PC-3 (cell line): Measurements from ENCODE around the gene SPDYE6. TPM values are rescaled to one million over a fixed set of nuclear protein-coding genes. Genes with fewer than 3 reads are reported as not detected.
"Not testable (repeated sequence)": the region's sequence is repeated elsewhere in the genome, so short reads cannot be mapped to it uniquely, and the experiment has no call there.

Experiments used
- ATAC-seq: fragments of 200-7000 bp; cut with Tn5 transposase; 2 replicates; pipeline ENCODE4 v1.9.1; 2020; ENCODE audit warnings: mild to moderate bottlenecking, moderate library complexity
- BruUV-seq: library from RNA; stranded (reverse); fragments of 400-500 nt; replicated peaks from 2 replicates; lab custom pipeline; 2021; lab: Mats Ljungman, UMichigan
- CTCF ChIA-PET: fragments of 300-600 bp; sonication (Branson Sonifier 250); formaldehyde crosslinking; loops from one replicate; lab custom pipeline; 2022; ENCODE audit warnings: antibody characterized with exemption; lab: Charles Lee
- POLR2A ChIA-PET: fragments of 300-600 bp; sonication (Branson Sonifier 250); formaldehyde crosslinking; loops from one replicate; lab custom pipeline; 2022; ENCODE audit warnings: antibody characterized with exemption; ENCODE audit not compliant: unreplicated experiment; lab: Charles Lee
- DNase-seq: peaks from one replicate; pipeline ENCODE4 v3.0.0-alpha.2; 2015
- H2AFZ ChIP-seq: fragments of 300-600 bp; sonication (generic); 2 replicates; pipeline ENCODE4 v1.6.0; 2016; ENCODE audit warnings: antibody characterized with exemption, low read length
- H3F3A ChIP-seq: fragments of 300-600 bp; sonication (generic); one replicate; pipeline ENCODE4 v1.6.0; 2017; ENCODE audit warnings: antibody characterized with exemption, low read length, control low read depth, mild to moderate bottlenecking; ENCODE audit not compliant: unreplicated experiment
- H3K27ac ChIP-seq: fragments of 300-600 bp; sonication (generic); 2 replicates; pipeline ENCODE4 v1.5.1; 2016; ENCODE audit warnings: mild to moderate bottlenecking, low read length
- H3K27me3 ChIP-seq: fragments of 300-600 bp; sonication (generic); 2 replicates; pipeline ENCODE4 v1.6.1; 2016; ENCODE audit warnings: low read length, mixed read lengths
- H3K36me3 ChIP-seq: fragments of 300-600 bp; sonication (generic); 2 replicates; pipeline ENCODE4 v1.6.1; 2016; ENCODE audit warnings: low read depth, mixed run types, low read length, mixed read lengths
- H3K4me1 ChIP-seq: fragments of 300-600 bp; sonication (generic); 2 replicates; pipeline ENCODE4 v1.5.1; 2016; ENCODE audit warnings: low read length; ENCODE audit not compliant: insufficient read depth
- H3K4me2 ChIP-seq: fragments of 300-600 bp; sonication (generic); 2 replicates; pipeline ENCODE4 v1.6.0; 2016; ENCODE audit warnings: low read length
- H3K4me3 ChIP-seq: fragments of 300-600 bp; sonication (generic); 2 replicates; pipeline ENCODE4 v1.5.1; 2016; ENCODE audit warnings: mild to moderate bottlenecking, low read length, mixed read lengths
- H3K79me2 ChIP-seq: fragments of 300-600 bp; sonication (generic); 2 replicates; pipeline ENCODE4 v1.6.1; 2017; ENCODE audit warnings: low read length, mixed read lengths
- H3K9ac ChIP-seq: fragments of 300-600 bp; sonication (generic); 2 replicates; pipeline ENCODE4 v1.6.0; 2016; ENCODE audit warnings: mild to moderate bottlenecking, low read length
- H3K9me2 ChIP-seq: fragments of 300-600 bp; sonication (generic); replicated peaks from 2 replicates; pipeline ENCODE4 v1.6.1; 2016; ENCODE audit warnings: mixed run types, low read length, mixed read lengths
- H3K9me3 ChIP-seq: fragments of 300-600 bp; sonication (generic); 2 replicates; pipeline ENCODE4 v1.6.1; 2016; ENCODE audit warnings: low read length, mixed read lengths
- H4K20me1 ChIP-seq: fragments of 300-600 bp; sonication (generic); 2 replicates; pipeline ENCODE4 v1.6.1; 2016; ENCODE audit warnings: low read length, mixed read lengths
- EZH2 ChIP-seq: fragments of 300-600 bp; sonication (generic); IDR thresholded peaks from one replicate; pipeline ENCODE4 v1.6.1; 2017; ENCODE audit warnings: antibody characterized with exemption, mild to moderate bottlenecking, low read length; ENCODE audit not compliant: unreplicated experiment
- EZH2phosphoT487 ChIP-seq: fragments of 300-600 bp; sonication (generic); IDR thresholded peaks from 2 replicates; pipeline ENCODE4 v1.6.1; 2018; ENCODE audit warnings: mild to moderate bottlenecking, antibody characterized with exemption, low read length, borderline replicate concordance
- intact Hi-C: fragments of 100-400 bp; cut with micrococcal nuclease; formaldehyde crosslinking; loops from 2 replicates; pipeline ENCODE4 v1.9.0; 2023
- total RNA-seq: library from RNA; depleted of rRNA; stranded (reverse); fragments of >200 nt; gene quantifications from 2 replicates; pipeline ENCODE4 v1.2.3, GENCODE V29; 2014
- TF ChIP-seq, protein P1 (sequence below): fragments of 300-600 bp; sonication (generic); conservative IDR thresholded peaks from 2 replicates; pipeline ENCODE4 v1.5.1; 2017; ENCODE audit warnings: antibody characterized with exemption, low read depth, mild to moderate bottlenecking, low read length

The SPDYE6 gene
- total RNA-seq, 1 experiment from 2014 or later, result not detected

DNA sequence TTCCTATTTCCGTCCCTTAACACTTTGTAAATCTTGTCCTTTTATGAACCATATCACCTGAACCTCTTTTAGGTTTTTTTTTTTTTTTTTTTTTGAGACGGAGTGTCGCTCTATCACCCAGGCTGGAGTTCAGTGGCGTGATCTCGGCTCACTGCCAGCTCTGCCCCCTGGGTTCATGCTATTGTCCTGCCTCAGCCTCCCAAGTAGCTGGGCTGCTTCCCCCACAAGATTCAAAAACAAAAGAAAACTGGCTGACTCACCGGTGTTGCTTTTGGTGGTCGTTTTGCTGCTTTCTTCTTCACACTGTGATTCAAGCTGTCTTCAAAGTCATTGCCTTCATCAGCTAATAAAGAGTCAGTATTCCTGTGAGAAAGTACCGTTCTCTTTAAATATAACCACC lies 24.6 kb upstream of the SPDYE6 start:
- H4K20me1 ChIP-seq, H2AFZ ChIP-seq, BruUV-seq, H3K4me1 ChIP-seq, ATAC-seq, H3K27me3 ChIP-seq, intact Hi-C loops, H3K27ac ChIP-seq, H3K9ac ChIP-seq, H3K4me3 ChIP-seq, H3K79me2 ChIP-seq, H3F3A ChIP-seq, H3K4me2 ChIP-seq, H3K9me3 ChIP-seq, H3K9me2 ChIP-seq, DNase-seq, CTCF ChIA-PET, POLR2A ChIA-PET: not testable (repeated sequence)
- H3K36me3 ChIP-seq, result peaks cover 11% of the 10 kb centered on the region; the same call in 1 of the 2 replicates

DNA sequence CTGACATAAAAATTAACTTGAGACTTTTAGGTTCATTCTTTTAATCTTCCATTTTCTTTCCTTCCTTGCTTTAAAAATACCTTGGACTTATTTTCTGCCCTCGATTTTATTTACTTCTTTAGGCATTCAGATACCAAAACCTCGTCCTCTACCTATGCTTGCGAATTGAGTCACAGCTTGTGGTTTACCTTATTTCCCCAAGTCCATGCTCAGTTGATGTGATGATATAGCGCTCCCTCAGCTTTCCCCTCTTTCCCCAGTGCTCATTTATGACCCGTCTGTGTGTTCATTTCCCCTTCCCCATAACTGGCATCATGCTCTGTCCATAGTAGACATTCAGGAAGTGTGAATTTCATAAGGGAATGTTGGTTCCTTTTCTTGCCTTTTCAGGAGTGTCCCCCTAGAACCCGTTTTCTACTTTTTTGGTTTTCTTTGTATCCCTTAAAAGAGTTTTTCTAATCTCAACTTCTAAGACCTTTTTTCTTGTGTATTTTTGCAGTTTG lies 20.8 kb upstream of the SPDYE6 start:
- ChIA-PET CTCF (no interaction called here), POLR2A (no interaction called here)
- no peak overlapping the region for H3K4me2 ChIP-seq
- DNase-seq, result no peak
- no peaks in the 10 kb centered on the region for H4K20me1 ChIP-seq
- no peaks in the 10 kb centered on the region for H3K9me2 ChIP-seq
- no peak overlapping the region for H2AFZ ChIP-seq
- no peak overlapping the region for H3K9ac ChIP-seq
- no peaks in the 10 kb centered on the region for H3F3A ChIP-seq
- no peak for ATAC-seq
- no peaks in the 10 kb centered on the region for H3K27me3 ChIP-seq
- H3K36me3 ChIP-seq, result peaks cover 11% of the 10 kb centered on the region
- H3K27ac ChIP-seq, result no peak overlapping the region
- TF ChIP-seq EZH2 (no peak), EZH2phosphoT487 (no peak)
- TF ChIP-seq, protein P1, sequence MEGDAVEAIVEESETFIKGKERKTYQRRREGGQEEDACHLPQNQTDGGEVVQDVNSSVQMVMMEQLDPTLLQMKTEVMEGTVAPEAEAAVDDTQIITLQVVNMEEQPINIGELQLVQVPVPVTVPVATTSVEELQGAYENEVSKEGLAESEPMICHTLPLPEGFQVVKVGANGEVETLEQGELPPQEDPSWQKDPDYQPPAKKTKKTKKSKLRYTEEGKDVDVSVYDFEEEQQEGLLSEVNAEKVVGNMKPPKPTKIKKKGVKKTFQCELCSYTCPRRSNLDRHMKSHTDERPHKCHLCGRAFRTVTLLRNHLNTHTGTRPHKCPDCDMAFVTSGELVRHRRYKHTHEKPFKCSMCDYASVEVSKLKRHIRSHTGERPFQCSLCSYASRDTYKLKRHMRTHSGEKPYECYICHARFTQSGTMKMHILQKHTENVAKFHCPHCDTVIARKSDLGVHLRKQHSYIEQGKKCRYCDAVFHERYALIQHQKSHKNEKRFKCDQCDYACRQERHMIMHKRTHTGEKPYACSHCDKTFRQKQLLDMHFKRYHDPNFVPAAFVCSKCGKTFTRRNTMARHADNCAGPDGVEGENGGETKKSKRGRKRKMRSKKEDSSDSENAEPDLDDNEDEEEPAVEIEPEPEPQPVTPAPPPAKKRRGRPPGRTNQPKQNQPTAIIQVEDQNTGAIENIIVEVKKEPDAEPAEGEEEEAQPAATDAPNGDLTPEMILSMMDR, result no peak
- intact Hi-C loops, result no loop called here
- no peaks in the 10 kb centered on the region for H3K9me3 ChIP-seq
- H3K79me2 ChIP-seq, result peaks cover 6% of the 10 kb centered on the region; the same call in 1 of the 2 replicates
- TSS peak; percentile 4 for BruUV-seq
- no peaks in the 10 kb centered on the region for H3K4me1 ChIP-seq
- no peak overlapping the region for H3K4me3 ChIP-seq

DNA sequence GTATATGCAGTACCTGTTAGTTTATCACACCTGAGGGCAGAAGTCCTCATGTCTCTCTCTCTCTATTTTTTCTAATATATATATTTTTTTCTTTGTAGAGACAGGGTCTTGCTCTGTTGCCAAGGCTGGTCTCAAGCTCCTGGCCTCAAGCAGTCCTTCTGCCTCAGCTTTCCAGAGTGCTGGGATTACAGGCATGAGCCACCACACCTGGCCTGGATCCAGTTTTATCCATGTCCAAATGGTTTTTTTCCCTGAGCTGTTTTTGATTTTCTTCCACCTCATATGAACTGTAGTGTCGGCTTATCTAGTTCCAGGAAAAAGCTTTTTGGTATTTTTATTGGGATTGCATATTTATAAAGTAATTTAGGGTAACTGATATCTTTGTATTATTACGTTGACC lies 16.6 kb upstream of the SPDYE6 start:
- CTCF ChIA-PET, H3K9ac ChIP-seq, H3F3A ChIP-seq, H3K27me3 ChIP-seq, ATAC-seq, H4K20me1 ChIP-seq, H3K27ac ChIP-seq, H3K4me3 ChIP-seq, intact Hi-C loops, H3K36me3 ChIP-seq, DNase-seq, H3K9me3 ChIP-seq, POLR2A ChIA-PET, H3K9me2 ChIP-seq, H3K4me1 ChIP-seq, BruUV-seq, H3K4me2 ChIP-seq, H2AFZ ChIP-seq: not testable (repeated sequence)
- H3K79me2 ChIP-seq, result peaks cover 20% of the 10 kb centered on the region

DNA sequence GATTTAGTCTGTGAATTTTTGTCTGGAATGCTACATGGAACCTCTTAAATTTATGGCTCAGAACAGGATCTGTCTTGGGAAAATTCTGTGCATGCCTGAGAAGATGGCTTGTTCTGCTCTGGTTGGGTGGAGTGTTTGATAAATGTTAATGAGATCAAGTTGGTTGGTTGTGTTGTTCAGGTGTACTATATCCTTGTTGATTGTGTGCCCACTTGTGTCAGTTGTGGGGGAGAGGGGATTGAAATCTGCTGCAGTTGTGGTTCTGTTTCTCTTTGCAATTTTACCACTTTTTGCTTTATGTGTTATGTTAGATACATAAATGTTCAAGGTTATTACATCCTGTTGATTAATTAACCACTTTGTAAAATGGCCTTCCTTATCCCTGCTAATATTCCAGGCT lies 13.8 kb upstream of the SPDYE6 start:
- H3F3A ChIP-seq, H3K27me3 ChIP-seq, BruUV-seq, H3K4me1 ChIP-seq, ATAC-seq, H3K27ac ChIP-seq, H3K4me2 ChIP-seq, H3K4me3 ChIP-seq, H2AFZ ChIP-seq, H3K9me2 ChIP-seq, intact Hi-C loops, CTCF ChIA-PET, DNase-seq, H4K20me1 ChIP-seq, H3K9ac ChIP-seq, H3K9me3 ChIP-seq, H3K36me3 ChIP-seq, POLR2A ChIA-PET: not testable (repeated sequence)
- peaks cover 33% of the 10 kb centered on the region for H3K79me2 ChIP-seq

DNA sequence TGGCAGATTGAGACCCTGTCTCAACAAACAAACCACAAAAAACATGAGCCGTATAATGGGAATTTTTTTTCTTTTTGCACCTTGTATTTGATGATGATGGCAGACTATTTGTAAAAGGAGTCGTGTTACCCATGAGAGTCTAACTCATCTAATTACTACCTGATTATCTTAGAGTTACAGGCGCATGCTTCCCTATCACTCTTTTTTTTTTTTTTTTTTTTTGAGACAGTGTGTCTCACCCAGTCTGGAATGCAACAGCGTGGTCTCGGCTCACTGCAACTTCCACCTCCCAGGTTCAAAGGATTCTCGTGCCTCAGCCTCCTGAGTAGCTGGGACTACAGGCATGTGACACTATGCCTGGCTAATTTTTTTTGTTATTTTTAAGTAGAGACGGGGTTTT lies 9.1 kb upstream of the SPDYE6 start:
- Histone ChIP-seq H3K79me2 (peaks cover 33% of the 10 kb centered on the region), H3K4me2 (peak overlapping the region; percentile 34), H3K4me3 (peak overlapping the region; percentile 21; the same call in 1 of the 2 replicates)
- DNase-seq, H3K27me3 ChIP-seq, intact Hi-C loops, H4K20me1 ChIP-seq, H3K4me1 ChIP-seq, H2AFZ ChIP-seq, H3K36me3 ChIP-seq, H3K9me3 ChIP-seq, POLR2A ChIA-PET, ATAC-seq, BruUV-seq, H3F3A ChIP-seq, H3K9me2 ChIP-seq, H3K27ac ChIP-seq, H3K9ac ChIP-seq, CTCF ChIA-PET: not testable (repeated sequence)

DNA sequence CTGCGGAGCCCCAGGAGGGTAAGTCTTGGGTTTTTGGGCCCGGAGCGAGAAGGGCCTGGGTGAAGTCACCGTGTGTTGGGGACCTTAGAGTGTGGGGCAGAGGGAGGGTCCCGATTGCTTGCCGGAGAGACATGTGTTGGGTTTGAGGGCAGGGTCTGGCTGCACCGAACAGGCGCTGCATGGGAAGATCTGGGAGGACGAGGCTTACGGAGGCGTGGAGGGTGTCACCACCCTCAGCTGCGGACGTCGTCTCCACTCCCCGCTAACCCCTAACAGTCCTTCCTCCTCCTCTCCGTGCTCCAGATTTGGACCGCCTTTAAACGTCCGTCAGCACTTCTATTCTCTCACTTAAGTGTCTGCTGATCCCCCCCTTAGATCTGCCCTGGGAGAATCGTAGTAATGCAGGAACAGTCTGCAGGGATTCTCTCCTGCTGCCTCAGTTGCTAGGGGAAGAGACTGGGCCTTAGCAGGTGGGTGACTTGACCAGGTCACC lies 8.2 kb upstream of the SPDYE6 start:
- H3K27me3 ChIP-seq, POLR2A ChIA-PET, H3K9me3 ChIP-seq, H3K9me2 ChIP-seq, DNase-seq, H3K4me1 ChIP-seq, H3K27ac ChIP-seq, ATAC-seq, H4K20me1 ChIP-seq, CTCF ChIA-PET, H3F3A ChIP-seq, H3K36me3 ChIP-seq: not testable (repeated sequence)
- Histone ChIP-seq H2AFZ (0 out of 2 replicates have a peak overlapping the region, but pooled peaks have one; percentile 55), H3K4me3 (peak overlapping the region; percentile 75), H3K4me2 (peak overlapping the region; percentile 73), H3K79me2 (peaks cover 26% of the 10 kb centered on the region), H3K9ac (peak overlapping the region; percentile 94)
- intact Hi-C loops, result loop anchor here (5.0 kb wide), 1 partner anchor 77 kb away; the partner anchor contains the start of gene SH2B2
- TSS peak; percentile 40 for BruUV-seq
